Measurements from ENCODE around the gene THAP12. TPM values are rescaled to one million over a fixed set of nuclear protein-coding genes. Genes with fewer than 3 reads are reported as not detected.
"Not testable (repeated sequence)": the region's sequence is repeated elsewhere in the genome, so short reads cannot be mapped to it uniquely, and the experiment has no call there.

THAP12 gene
- total and polyA plus RNA-seq, 10 of the 15 experiments (the other 5 are each of a cell fraction or from before 2014, with no cell fraction given): 12.6 to 45.6 (median 22.3) TPM

DNA sequence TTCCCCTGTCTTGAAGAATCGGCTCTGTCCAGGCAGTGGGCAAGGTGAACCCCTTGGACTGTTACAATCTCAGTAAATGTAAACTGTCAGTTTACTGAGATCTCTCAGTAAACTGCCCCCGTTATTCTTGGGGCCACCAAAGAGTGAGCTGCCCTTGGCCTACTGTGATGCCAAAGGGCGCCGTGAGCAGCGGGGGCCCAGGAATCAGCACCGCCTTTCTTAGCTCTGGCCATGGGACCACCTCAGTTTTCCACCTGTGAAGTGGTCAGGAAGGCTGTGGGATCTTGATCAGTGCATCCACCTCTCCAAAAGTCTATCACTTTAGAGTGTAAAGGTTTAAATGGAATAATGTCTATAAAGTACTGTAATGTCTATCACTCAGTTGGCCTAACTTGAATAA lies 57.1 kb downstream of the THAP12 start:
- BruUV-seq (replicated peaks): no TSS peak
- TF ChIP-seq STAT1 (conservative IDR thresholded peaks at IDR 0.05): no peak
- no peak for TF ChIP-seq ATF7 (IDR thresholded peaks at IDR 0.05; ENCODE audit: low read depth)
- no peak for TF ChIP-seq CTCF (IDR thresholded peaks at IDR 0.05 in 2 of 3, conservative IDR thresholded peaks at IDR 0.05 in 1 of 3; ENCODE audit: control insufficient read depth in 2 of 3, extremely low read depth in 1 of 3, insufficient read depth in 1 of 3, low read depth in 3 of 3, low read length in 3 of 3)
- no peak for TF ChIP-seq FOXK2 (IDR thresholded peaks at IDR 0.05)
- no peak for TF ChIP-seq MYB (IDR thresholded peaks at IDR 0.05; ENCODE audit: borderline replicate concordance, low read depth, low read length)
- no peak for TF ChIP-seq NR2F1 (conservative IDR thresholded peaks at IDR 0.05)
- TF ChIP-seq EP300 (IDR thresholded peaks at IDR 0.05; ENCODE audit: borderline replicate concordance in 1 of 2, control insufficient read depth in 1 of 2, low read depth in 2 of 2, low read length in 2 of 2): no peak
- Histone ChIP-seq H2AFZ (ENCODE audit: control insufficient read depth, low read depth, low read length) (no peak overlapping the region), H4K20me1 (ENCODE audit: control insufficient read depth, insufficient read depth) (no peaks in the 10 kb centered on the region), H3K79me2 (ENCODE audit: control insufficient read depth, insufficient read depth, low read length) (no peaks in the 10 kb centered on the region), H3K4me1 (ENCODE audit: control insufficient read depth, insufficient read depth, low read length) (no peaks in the 10 kb centered on the region), H3K36me3 (ENCODE audit: control insufficient read depth in 2 of 2, insufficient read depth in 2 of 2, low read length in 1 of 2) (no peaks in the 10 kb centered on the region), H3K4me2 (ENCODE audit: control insufficient read depth, insufficient read depth) (no peak overlapping the region), H3K27me3 (replicated peaks in 1 of 2; ENCODE audit: control insufficient read depth in 2 of 2, insufficient read depth in 2 of 2, low read length in 1 of 2) (peaks cover 13 to 27% of the 10 kb centered on the region in 2 experiments), H3K9ac (ENCODE audit: control insufficient read depth, insufficient read depth, low read length) (no peak overlapping the region), H3K4me3 (no peak overlapping the region), H3K9me3 (replicated peaks; ENCODE audit: control insufficient read depth, insufficient read depth, low read length) (no peaks in the 10 kb centered on the region), H3K27ac (ENCODE audit: control insufficient read depth, insufficient read depth) (no peak overlapping the region)
- DNase-seq (ENCODE audit: low read depth, low spot score) (no peak), ATAC-seq (no peak), FAIRE-seq (no peak)
- ChIA-PET CTCF (interaction anchor here (3.0 kb wide), 1 partner anchor 116 kb away, joined by 20 read pairs; the partner anchor contains the start of gene WNT11), POLR2A (no interaction called here), RAD21 (ENCODE audit: unreplicated experiment) (interaction anchor here (8.9 kb wide), 1 partner anchor 116 kb away, joined by 147 read pairs; the partner anchor contains the start of gene WNT11), SMC1A (ENCODE audit: uncharacterized antibody, unreplicated experiment) (interaction anchor here (1.1 kb wide), 1 partner anchor 116 kb away, joined by 6 read pairs; no protein-coding TSS in a partner anchor)
- intact Hi-C loops (cut with micrococcal nuclease; ENCODE audit: unreplicated experiment) (loop anchor here (10.0 kb wide), 1 partner anchor 609 kb away; the partner anchor contains the start of gene MOGAT2), in situ Hi-C loops (cut with MboI) (no loop called here)
- WGBS (ENCODE audit: insufficient coverage, insufficient replicate concordance, low lambda C conversion rate, missing lambda C conversion rate): 75% methylated on average over 6 of the region's 6 CpGs

GRCh38 chr11:76323375-76323774 lies 57.6 kb downstream of the THAP12 start:
- H3K36me3 ChIP-seq (ENCODE audit: control insufficient read depth in 2 of 2, insufficient read depth in 2 of 2, low read length in 1 of 2); H4K20me1 ChIP-seq (ENCODE audit: control insufficient read depth, insufficient read depth); H3K4me3 ChIP-seq; BruUV-seq (replicated peaks); H3K79me2 ChIP-seq (ENCODE audit: control insufficient read depth, insufficient read depth, low read length); ATAC-seq; H2AFZ ChIP-seq (ENCODE audit: control insufficient read depth, low read depth, low read length); H3K27ac ChIP-seq (ENCODE audit: control insufficient read depth, insufficient read depth); in situ Hi-C loops (cut with MboI); H3K4me2 ChIP-seq (ENCODE audit: control insufficient read depth, insufficient read depth); H3K4me1 ChIP-seq (ENCODE audit: control insufficient read depth, insufficient read depth, low read length); H3K9ac ChIP-seq (ENCODE audit: control insufficient read depth, insufficient read depth, low read length); POLR2A ChIA-PET; H3K9me3 ChIP-seq (replicated peaks; ENCODE audit: control insufficient read depth, insufficient read depth, low read length); FAIRE-seq; DNase-seq (ENCODE audit: low read depth, low spot score): not testable (repeated sequence)
- WGBS (ENCODE audit: insufficient coverage, insufficient replicate concordance, low lambda C conversion rate, missing lambda C conversion rate): 50% methylated on average over 2 of the region's 2 CpGs
- RAD21 ChIA-PET (ENCODE audit: unreplicated experiment): interaction anchor here (1.0 to 8.9 kb wide), 2 partner anchors 111 to 116 kb away, joined by 3 to 147 read pairs; partner anchors contain the start of gene WNT11
- intact Hi-C loops (cut with micrococcal nuclease; ENCODE audit: unreplicated experiment): loop anchor here (10.0 kb wide), 1 partner anchor 609 kb away; the partner anchor contains the start of gene MOGAT2
- SMC1A ChIA-PET (ENCODE audit: uncharacterized antibody, unreplicated experiment): interaction anchor here (0.6 to 1.1 kb wide), 2 partner anchors 114 to 115 kb away, joined by 3 to 6 read pairs; no protein-coding TSS in a partner anchor
- CTCF ChIA-PET: interaction anchor here (3.0 kb wide), 1 partner anchor 115 kb away, joined by 20 read pairs; the partner anchor contains the start of gene WNT11
- peaks cover 13 to 27% of the 10 kb centered on the region in 2 experiments for H3K27me3 ChIP-seq (replicated peaks in 1 of 2; ENCODE audit: control insufficient read depth in 2 of 2, insufficient read depth in 2 of 2, low read length in 1 of 2)

Data from GM12878 (cell line).